T-helper 2 cell treated with Interferon-gamma antibody and Interleukin-4, amounts not matched to agents 100 ng/mL and 5 ng/mL, for 36 hours (primary cell): ENCODE results near the gene APBA2. TPM values are rescaled to one million over a fixed set of nuclear protein-coding genes. Genes with fewer than 3 reads are reported as not detected.

Source experiments
- intact Hi-C: fragments of 100-400 bp; cut with micrococcal nuclease; formaldehyde crosslinking; loops from one replicate; pipeline ENCODE4 v1.15.1; 2023
- total RNA-seq: library from RNA; stranded (reverse); gene quantifications from 2 replicates; pipeline ENCODE4 v1.2.3, GENCODE V29; 2022

The APBA2 gene
- total RNA-seq, 1 donor from 2014 or later, result 8.1 TPM

- intact Hi-C loops, result no loop called here
Observed at GRCh38 chr15:29114221-29115092, 228.7 kb downstream of the APBA2 start.

GRCh38 chr15:29115093-29115991 is 229.6 kb downstream of the APBA2 start:
- intact Hi-C loops, result no loop called here

GRCh38 chr15:29116970-29117700 is 231.4 kb downstream of the APBA2 start:
- intact Hi-C loops, result no loop called here

- intact Hi-C loops, result no loop called here
Observed at GRCh38 chr15:29117778-29118177, 232.0 kb downstream of the APBA2 start.

- intact Hi-C loops, result no loop called here
Observed at GRCh38 chr15:29119847-29120246, 234.1 kb downstream of the APBA2 start.

- intact Hi-C loops, result no loop called here
Observed at GRCh38 chr15:29120593-29121368, 235.0 kb downstream of the APBA2 start.

- intact Hi-C loops, result no loop called here
Observed at GRCh38 chr15:29121369-29121656, 235.5 kb downstream of the APBA2 start.

GRCh38 chr15:29121907-29122306 is 236.1 kb downstream of the APBA2 start:
- intact Hi-C loops, result no loop called here

GRCh38 chr15:29122506-29122905 is 236.7 kb downstream of the APBA2 start:
- intact Hi-C loops, result no loop called here

GRCh38 chr15:29123171-29123570 is 237.4 kb downstream of the APBA2 start:
- intact Hi-C loops, result no loop called here

- intact Hi-C loops, result no loop called here
Observed at GRCh38 chr15:29123991-29124390, 238.2 kb downstream of the APBA2 start.

GRCh38 chr15:29124581-29125381 is 239.0 kb downstream of the APBA2 start:
- intact Hi-C loops, result no loop called here

GRCh38 chr15:29125382-29126207 is 239.8 kb downstream of the APBA2 start:
- intact Hi-C loops, result no loop called here

- intact Hi-C loops, result no loop called here
Observed at GRCh38 chr15:29126208-29126536, 240.4 kb downstream of the APBA2 start.

- intact Hi-C loops, result no loop called here
Observed at GRCh38 chr15:29126821-29127461, 241.2 kb downstream of the APBA2 start.

GRCh38 chr15:29127506-29128430 is 242.0 kb downstream of the APBA2 start:
- intact Hi-C loops, result no loop called here

GRCh38 chr15:29128671-29129070 is 242.9 kb downstream of the APBA2 start:
- intact Hi-C loops, result no loop called here

- intact Hi-C loops, result no loop called here
Observed at GRCh38 chr15:29129221-29129620, 243.4 kb downstream of the APBA2 start.
